LNCaP clone FGC (cell line): ENCODE measurements around the gene CEP76.
"Not testable (repeated sequence)": the region's sequence is repeated elsewhere in the genome, so short reads cannot be mapped to it uniquely, and the experiment has no call there.

Source experiments
- DNase-seq: peaks from one replicate; pipeline ENCODE4 v3.0.0-alpha.2; 2011; ENCODE audit warnings: low read depth
- H3K4me3 ChIP-seq: 2 replicates; pipeline ENCODE4 v1.5.1; 2011; ENCODE audit warnings: mild to moderate bottlenecking, low read depth, low read length, control low read depth
- CTCF ChIP-seq: IDR thresholded peaks from 2 replicates; pipeline ENCODE4 v1.5.1; 2012; ENCODE audit warnings: mild to moderate bottlenecking; ENCODE audit not compliant: control insufficient read depth, insufficient read depth; ENCODE audit errors: extremely low read depth

The CEP76 gene

DNA sequence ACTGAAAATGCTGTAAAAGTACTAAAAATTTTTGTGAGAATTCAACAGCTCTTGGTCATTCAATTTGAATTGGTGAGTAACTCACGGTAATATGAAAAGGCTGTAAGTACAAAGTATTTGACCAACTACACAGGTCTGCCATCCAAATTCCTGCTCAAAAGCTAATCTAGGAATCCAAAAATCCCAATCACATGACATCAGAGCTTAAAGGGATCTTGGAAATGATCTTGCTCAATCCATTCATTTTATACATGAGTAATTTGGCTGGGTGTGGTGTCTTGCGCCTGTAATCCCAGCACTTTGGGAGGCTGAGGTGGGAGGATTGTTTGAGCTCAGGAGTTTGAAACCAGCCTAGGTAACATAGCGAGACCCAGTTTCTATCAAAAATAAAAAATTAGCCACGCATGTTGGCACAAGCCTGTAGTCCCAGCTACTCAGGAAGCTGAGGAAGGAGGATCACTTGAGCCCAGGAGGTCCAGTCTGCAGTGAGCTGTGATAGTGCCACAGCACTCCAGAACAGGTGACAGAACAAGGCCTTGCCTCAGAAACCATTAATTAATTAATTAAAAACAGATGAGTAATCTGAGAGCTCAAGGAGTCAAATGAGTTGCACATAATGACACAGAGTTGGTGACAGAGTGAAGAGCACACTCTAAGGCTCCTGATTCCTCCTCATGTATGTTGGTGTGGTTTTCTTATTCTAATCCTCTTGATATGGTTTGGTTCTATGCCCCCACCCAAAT is 64.5 kb downstream of the CEP76 start:
- DNase-seq = no peak
- no peak overlapping the region for H3K4me3 ChIP-seq
- no peak for TF ChIP-seq CTCF

- DNase-seq = no peak
- TF ChIP-seq CTCF = no peak
- H3K4me3 ChIP-seq = no peak overlapping the region
These were observed 65.1 kb downstream of the CEP76 start for GRCh38 chr18:12637393-12637792.

GRCh38 chr18:12631831-12632477 is 70.6 kb downstream of the CEP76 start:
- no peak for TF ChIP-seq CTCF
- no peak overlapping the region for H3K4me3 ChIP-seq
- DNase-seq = no peak

- TF ChIP-seq CTCF = no peak
- H3K4me3 ChIP-seq = no peak overlapping the region
- DNase-seq = no peak
These were observed 72.4 kb downstream of the CEP76 start for GRCh38 chr18:12630136-12630535.

- no peak for DNase-seq
- no peak overlapping the region for H3K4me3 ChIP-seq
- no peak for TF ChIP-seq CTCF
These were observed 73.5 kb downstream of the CEP76 start for GRCh38 chr18:12628706-12629702.

DNA sequence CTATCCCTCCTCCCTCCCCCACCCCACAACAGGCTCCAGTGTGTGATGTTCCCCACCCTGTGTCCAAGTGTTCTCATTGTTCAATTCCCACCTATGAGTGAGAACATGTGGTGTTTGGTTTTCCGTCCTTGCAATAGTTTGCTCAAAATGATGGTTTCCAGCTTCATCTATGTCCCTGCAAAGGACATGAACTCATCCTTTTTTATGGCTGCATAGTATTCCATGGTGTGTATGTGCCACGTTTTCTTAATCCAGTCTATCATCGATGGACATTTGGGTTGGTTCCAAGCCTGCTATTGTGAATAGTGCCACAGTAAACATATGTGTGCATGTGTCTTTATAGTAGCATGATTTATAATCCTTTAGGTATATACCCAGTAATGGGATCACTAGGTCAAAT is 75.3 kb downstream of the CEP76 start:
- not testable (repeated sequence) for H3K4me3 ChIP-seq, DNase-seq

GRCh38 chr18:12625241-12625640 is 77.3 kb downstream of the CEP76 start:
- TF ChIP-seq CTCF = no peak
- no peak for DNase-seq

More at GRCh38 chr18:12625241-12625640, 77.3 kb downstream of the CEP76 start:
- H3K4me3 ChIP-seq = no peak overlapping the region
